ENCODE results near the gene TBXAS1.

TBXAS1 gene

GRCh38 chr7:140056431-140057142, 227.5 kb downstream of the TBXAS1 start:
- DNase-seq = no peak

- no peak for DNase-seq
Observed at GRCh38 chr7:140057143-140057535, 228.1 kb downstream of the TBXAS1 start.

GRCh38 chr7:140058517-140058916, 229.5 kb downstream of the TBXAS1 start:
- no peak for DNase-seq

GRCh38 chr7:140059273-140060242, 230.5 kb downstream of the TBXAS1 start:
- no peak for DNase-seq

GRCh38 chr7:140060243-140060630, 231.2 kb downstream of the TBXAS1 start:
- DNase-seq = no peak

GRCh38 chr7:140060788-140061606, 231.9 kb downstream of the TBXAS1 start:
- peak; percentile 71 for DNase-seq

- no peak for DNase-seq
Observed at GRCh38 chr7:140061607-140061930, 232.5 kb downstream of the TBXAS1 start.

- DNase-seq = no peak
Observed at GRCh38 chr7:140062118-140062527, 233.1 kb downstream of the TBXAS1 start.

- DNase-seq = no peak
Observed at GRCh38 chr7:140062528-140063299, 233.7 kb downstream of the TBXAS1 start, which contains the start of gene PARP12. TSS of gene PARP12 (minus strand) at chr7:140062951. CDS start at chr7:140062847, 104 bp downstream.

- DNase-seq = no peak
Observed at GRCh38 chr7:140067052-140067451, 238.0 kb downstream of the TBXAS1 start.

- DNase-seq = no peak
Observed at GRCh38 chr7:140068033-140068432, 239.0 kb downstream of the TBXAS1 start.

- no peak for DNase-seq
Observed at GRCh38 chr7:140069298-140069949, 240.4 kb downstream of the TBXAS1 start.
